CD4-positive, alpha-beta T cell treated with Interleukin-1 beta for 1 hour (primary cell): Measurements from ENCODE around the gene NECTIN1.

Experiments used
- DNase-seq, 2 donors: peaks; one replicate each; pipeline ENCODE4 v3.0.0-alpha.2; 2020 to 2022

Gene NECTIN1

DNA sequence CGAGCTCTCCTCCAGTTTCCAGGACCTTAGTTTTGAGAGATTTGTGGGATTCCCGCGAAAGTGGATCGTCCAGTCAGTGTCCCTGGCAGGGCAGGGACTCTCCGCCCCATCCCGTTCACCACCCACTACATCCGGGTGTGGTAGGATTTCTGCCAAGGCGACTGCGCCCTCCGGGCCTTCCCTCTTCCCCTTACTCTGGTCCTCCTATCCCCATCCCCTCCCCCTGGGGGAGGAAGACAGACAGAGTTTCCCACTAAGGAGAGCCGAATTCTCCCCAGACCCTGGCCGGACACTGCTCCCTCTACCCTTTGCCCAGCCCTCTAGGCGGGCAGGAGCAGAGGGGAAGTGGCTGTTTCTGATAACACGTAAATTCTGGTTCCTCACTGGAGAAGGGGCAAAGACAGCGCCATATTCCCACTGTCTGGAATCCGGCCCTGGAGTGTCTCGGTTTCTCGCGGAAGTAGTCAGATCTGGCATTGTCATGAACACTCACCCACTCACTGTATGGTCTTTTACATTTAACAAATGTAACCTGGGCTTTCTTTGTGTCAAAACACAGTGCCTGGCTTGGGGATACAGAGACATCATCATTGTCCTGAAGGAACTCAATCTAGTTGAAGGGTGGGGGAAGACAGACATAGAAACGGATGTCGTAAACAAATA, 1.1 kb upstream of the NECTIN1 start:
- no peak for DNase-seq

DNA sequence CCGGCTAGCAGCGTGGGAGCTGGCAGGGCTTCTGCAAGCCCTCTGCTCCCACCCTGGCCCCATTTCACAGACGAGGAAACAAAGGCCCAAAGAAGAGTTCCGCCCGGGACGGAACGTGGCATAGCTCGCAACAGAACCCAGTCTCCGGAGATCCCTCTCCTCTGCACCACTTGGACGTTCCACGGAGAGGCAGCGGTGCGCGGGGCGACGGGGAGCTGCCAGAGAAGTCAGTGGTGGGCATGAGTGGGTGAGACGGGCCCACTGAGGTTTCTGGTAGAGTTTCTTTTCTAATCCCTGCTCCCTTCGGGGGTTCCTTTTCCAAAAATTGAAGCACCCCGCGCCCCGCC, 554 bp upstream of the NECTIN1 start:
- DNase-seq = no peak

DNA sequence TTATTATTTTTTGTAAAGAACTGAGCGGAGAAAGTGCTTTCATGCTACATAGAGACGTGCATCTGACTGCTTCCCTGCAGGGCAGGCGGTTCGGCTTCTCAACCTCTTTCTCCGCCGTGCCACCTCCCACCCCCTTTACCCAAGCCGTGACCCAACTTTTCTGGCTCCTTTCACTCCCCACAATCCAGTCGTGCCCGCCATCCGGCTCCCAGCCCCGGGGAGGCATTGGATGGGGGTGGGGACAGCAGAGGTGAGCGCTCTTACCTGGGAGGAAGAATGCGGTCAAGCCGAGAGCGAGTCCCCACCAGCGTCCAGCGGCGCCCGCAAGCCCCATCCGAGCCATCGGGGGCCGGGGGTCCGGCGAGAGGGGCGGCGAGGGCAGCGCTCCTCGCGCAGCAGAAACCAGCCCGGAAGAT, 781 bp downstream of the NECTIN1 start:
- DNase-seq = no peak

DNA sequence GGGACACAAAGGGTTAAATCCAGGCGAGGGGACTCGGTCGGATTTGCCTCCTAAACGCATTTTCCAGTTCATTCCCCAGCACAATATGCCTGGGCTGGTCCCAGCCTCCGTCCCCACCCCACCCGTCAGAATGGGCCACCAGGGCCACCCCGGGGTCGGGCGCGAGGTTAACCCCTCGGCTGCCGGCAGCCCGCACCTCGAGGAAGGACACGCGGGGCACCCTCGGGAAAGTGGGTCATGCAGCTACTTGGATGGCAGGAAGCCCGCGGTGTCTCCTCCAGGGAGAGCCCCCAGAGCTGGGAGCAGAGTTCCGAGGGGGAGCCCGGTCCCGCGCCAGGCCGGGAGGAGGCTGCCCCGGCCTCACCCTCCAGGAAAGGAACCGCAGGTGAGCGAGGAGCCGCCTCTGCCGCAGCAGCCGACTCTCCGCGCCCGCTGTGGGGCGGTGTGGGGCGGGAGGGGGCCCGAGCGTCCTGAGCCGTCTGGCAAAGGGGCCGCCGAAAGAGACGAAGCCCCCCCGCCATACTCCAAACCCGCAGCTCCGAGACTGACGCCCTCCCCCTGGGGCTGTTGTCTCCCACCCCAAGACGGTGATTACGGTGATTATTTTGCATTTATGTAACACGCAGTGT, 1.4 kb downstream of the NECTIN1 start:
- DNase-seq = peak in 1 of 2 donors; percentile 20

DNA sequence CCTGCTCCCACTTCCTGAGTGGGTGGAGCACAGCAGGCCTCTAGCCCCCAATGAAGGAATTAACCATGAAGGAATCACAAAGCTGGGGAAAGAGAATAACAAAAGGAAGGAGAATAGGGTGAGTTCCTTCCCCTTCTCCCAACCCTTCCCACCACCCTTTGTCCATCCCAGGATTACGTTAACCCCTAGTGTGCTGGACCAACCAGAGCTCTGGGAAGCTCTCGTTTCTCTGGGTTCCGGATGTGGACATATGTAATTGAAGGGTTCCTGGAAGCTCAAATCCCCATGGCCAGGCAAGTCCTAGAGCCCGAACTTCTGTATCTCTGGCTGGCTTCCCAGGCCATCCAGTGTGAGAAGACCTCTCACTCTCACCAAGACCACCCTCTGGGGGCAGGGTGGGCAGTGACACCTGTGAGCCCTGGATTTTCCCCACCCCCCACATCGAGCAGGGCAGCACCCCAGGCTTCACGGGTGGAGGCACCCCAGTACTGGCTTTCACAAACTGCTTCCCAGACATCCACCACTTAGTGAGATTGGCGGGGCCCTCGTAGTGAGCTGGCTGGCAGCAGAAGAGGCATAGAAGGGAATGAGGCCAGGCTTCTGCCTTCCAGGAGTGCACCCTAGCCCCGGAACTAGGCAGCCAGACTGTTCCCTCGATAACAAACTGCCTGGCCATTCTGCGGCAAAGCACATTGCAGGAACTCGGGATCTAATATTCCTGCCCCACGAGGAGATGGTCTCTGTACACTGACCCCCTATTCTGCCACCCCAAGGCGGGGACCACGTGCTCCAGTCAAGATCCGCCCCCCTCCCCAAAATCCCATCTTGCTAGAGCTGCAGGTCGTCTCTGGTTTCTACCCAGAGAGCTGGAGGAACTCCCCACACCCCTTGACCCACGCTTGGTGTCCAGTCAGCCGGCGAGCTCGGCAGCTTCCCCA, 2.1 kb downstream of the NECTIN1 start:
- no peak for DNase-seq

DNA sequence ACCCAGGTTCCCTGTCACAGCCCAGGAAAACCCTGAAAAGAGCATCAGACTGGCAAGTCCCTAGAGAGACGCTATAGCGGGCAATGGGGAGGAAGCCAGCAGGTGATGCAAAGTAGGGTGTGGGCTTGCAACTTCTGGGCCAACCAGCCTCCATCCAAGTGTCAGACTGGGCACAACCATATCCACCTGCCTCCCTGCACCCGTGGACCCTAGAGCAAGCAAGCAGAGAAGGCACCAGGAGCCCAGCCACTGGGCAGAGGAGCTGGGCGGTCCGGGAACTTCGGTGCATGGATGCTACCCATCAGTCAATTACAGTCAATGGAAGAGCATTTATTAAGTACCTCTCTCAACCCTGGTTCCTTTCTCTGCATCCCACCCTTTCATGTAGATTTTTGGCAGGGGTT, 2.8 kb downstream of the NECTIN1 start:
- no peak for DNase-seq

DNA sequence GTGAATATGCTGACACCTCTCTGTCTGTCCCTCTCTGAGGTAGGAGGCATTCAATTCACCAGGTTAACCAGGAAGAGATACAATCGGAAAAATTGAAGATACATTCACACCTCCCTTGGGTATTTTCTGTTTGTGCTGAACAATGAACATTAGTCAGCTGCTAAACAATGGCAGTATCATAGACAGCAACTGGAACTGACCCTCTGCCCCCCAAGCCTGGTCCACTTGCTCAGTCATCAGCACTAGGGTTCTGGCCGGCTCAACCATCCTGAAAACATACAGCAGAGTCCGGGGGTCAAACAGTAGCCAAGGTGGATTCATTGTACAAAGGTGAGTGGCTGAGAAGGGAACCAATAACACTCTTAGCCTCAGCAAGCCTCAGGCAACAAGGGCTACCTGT, 4.0 kb downstream of the NECTIN1 start:
- no peak for DNase-seq

DNA sequence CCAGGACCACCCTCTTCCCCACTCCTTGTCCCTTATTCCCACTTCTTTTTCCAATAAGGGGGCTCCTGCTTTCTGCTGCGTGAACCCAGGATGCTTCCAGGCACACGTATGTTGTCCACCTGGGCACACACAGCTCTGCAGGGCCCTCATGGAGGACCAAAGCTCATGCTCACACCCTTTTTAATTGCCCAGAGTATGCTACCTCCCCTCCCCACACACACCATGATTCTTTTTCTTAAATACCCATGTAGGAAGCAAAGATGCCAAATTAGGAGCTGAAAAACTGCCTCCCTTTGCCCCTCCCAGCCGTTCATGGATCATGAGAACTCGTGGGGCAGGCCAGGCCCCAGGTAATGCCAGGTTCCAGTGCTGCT, 5.1 kb downstream of the NECTIN1 start:
- DNase-seq = no peak

DNA sequence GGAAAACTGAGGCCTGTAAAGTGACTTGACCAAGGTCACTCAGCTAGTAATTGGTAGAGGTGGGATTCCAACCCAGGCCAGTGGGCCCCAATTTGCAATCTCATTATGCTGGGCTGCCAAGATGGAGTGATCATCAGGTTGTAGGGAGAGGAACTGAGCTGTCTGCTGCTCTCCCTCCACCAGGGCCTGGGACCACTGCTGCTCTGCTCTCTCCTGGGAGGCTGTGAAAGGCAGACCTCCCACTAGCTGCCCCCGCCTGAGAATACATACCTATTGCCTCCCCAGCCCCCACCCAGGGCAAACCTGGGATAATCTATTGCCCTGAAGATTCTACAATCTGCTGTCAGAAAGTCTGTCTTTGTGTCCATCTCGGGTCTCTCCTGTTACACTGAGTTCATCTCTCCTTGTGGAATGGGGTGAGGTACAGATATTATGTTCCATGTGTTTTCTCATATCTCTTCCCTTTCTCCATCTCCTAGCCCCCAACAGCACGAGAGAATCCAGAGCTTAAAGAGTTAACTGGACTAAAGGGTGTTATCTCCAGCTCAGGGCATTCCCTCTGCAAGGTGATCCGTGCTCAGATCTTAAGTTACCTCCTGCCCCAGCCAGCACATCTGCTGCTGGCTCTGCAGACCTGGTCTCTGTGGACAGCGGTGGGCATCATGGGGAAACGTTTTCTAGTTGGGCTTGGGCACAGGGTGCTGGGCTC, 5.6 kb downstream of the NECTIN1 start:
- no peak for DNase-seq

DNA sequence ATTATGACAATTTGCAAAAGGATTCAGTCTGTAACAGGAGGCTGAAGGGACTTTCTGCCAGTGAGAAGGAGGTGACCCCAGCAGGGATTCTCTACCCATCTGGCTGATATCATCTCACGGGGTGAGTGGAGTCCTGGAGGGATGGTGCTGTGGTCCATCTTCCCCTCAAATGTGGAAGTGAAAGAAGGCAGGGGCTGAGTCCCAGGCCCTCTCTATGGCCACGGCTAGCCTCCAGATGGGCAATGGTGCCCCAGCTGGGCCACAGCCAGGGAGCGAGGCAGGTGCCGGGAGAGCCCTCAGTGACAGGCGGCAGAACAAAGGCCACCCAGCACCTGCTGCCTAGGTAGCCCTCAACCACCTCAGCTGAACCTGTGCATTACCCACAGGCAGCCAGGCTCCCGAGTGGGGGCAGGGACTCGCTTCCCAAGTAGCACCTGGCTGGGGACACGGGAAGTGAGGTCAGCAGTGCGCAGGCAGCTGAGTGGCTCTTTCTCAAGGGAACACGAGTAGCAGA, 6.7 kb downstream of the NECTIN1 start:
- no peak for DNase-seq

DNA sequence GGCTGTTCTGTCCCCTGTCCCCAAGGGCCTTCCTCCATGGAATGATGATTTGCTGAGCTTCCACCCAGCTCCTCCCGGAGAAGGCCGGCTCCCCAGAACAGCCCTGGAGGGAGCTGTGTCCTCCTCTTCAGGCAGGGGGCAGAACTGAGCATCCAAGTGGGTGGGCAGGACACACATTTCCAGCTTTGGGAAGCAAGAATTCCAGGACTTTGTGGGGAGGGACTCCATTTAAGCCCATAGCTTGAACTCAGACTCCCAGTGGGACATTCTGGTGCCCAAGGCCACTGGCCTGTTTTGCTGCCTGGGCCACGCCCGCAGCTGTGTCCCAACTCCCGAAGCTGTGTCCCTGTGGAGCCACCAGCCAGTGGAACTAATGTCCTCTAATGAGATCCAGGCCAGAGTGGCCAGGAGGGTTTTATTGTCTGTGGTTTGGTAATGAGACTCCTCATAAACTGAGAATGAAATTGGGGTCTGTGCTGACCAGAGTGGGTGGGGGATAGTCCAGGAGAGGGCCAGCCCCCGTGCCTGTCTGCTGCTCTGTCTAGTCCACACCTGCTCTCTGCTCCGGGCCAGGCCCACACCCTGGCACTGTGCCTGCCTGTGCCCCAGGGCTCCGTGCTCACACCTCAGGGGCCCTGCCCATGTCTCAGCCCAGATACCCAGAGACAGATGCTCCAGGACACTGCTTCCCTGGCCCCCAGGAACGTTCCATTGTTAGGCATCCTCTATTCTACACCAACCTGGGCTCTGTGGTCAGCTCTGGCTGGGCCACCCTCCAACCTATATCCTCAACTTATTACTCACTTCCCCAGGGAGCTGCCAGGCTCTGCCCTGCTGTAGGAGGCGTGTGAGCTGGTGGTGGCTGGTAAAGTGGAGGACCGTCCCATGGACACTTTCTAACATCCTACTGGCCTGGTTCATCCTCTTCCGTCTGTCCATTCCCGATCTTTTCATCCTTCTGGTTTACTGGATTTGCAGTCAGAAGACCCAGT, 7.6 kb downstream of the NECTIN1 start:
- no peak for DNase-seq

DNA sequence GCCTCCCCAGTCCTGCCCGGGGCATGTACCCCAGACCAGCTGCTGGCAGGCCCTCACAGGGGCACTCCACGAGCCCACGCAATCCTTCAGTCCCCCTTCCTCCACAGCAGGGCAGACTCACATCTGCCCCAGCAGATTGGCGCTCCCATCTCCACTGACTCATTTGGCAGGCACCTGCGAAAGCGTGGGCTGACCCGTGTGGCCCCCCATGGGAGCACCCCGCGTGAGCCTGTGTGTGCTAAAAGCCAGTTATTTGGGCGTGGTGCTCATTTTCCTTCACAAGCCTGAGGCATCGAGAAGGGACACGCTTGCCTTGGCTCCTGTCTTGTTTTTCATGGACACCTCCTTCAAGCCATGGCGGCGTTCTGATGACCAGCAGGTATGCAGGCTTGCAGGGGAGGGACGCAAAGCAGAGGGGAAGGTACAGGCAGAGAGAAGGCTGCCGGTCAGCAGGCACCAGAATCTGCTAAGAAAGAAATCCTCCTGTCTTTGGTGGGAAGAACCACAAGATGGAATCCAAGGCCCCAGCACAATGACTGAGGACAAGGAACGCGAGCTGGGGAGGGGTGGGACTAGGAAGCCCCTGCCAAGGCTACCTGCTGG, 8.6 kb downstream of the NECTIN1 start:
- no peak for DNase-seq

DNA sequence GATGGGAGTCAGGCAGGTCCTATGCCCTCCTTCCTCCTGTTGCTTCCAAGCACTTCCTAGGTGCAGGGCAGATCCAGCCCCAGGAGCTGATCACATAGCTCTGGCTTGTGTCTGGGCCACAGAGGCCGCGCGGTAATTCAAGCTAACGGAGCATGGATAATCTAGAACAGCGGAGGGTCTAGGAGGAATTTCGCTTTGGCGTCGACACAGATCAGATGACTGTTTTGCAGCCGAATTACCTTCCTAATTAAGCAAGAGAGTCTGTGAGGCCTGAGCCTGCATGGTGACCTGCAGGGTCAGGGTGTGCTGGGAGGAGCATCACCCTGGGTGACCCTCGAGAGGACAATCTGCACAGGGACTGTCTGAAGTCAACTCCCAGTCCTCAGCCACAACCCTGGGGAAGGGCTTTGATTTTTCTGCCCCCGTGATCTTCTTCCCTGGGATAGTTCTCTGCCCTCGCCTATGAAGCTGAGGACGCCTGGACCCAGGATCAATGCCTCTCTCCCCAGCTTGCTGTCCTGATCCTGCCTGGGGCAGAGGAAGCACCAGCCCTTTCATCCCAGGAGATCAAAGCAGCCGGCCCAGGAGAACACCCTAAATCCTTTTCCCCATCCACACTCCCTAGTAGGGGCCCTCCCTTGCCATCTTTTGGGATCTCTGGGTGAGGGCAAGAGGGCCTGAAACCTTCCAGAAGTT, 11.0 kb downstream of the NECTIN1 start:
- no peak for DNase-seq

DNA sequence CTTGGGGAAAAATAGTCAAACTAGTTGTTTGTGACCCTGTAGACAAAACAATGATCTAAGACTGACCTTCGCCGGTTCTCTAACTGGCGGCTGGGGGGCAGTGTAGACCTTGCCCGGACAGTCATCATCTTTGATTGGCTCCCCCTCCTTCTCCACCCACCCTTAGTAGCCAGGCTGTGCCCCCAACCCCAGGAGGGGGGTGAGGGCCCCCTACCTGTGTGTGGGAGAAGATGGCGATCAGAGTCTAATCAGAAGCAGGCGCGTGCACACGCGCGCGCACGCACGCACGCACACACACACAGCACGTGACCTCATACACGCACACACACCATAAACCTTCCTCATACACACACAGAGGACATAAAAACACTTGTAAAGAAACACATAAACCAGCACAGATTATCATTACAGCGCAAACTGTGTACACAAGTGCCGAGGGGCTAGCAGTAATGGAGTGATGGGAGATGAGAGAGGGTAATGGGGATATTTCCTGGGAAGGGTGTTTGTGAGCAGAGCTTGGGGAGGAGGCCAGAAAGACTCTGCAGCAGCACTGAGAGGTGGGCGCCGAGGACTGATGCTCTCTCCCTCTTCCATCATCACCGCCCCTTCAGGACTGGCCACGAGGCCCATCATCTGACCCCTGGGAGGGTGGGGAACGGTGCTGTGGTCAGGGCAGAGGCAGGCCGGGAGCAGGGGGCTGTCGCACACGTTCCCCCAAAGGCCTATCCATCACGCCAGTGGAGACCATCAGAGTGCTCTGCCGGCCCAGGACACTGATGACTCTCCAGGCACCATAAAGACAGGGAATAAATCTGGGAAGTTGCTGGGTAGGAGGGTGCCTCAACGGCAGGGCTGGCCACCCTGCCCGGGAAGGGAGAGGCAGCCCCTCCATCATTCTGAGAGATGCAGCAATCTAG, 12.2 kb downstream of the NECTIN1 start:
- DNase-seq = no peak

DNA sequence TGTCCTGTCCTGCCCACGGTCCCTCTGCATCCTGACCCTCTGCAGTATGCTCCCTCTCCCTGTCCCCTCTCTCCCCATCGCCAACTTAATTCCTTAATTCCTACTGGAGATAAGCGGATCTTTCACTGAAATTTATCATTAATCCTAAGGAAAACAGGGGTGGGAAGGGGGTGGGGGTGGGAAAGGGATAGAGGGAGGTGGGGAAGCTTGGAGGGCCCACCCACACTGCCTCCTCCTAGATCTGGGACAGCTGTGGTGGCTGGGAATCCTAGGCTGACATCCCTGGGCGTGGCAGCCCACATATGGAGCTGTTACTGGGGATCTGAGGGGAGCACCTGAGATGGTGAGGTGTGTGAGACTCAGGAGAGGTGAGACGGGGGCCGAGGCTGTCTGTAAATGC, 14.4 kb downstream of the NECTIN1 start:
- DNase-seq = no peak

DNA sequence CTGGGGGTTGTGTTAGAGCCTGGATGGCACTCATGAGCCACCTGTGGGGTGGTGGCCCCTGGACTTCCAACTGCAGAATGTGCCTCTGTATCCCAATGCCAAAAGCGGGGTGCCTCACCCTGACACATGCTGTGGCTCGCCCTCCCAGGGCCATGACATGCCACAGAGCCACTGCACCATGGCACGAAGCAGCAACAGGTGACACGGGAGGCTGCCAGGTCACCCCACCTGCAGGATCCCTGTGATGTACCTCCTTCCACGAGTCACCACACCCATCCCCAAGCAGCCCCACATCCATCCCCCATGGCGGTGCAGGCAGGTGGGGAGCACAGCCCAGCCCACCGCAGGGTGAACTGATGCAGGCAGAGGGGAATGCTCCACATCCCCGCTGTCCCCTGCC, 14.8 kb downstream of the NECTIN1 start:
- no peak for DNase-seq

DNA sequence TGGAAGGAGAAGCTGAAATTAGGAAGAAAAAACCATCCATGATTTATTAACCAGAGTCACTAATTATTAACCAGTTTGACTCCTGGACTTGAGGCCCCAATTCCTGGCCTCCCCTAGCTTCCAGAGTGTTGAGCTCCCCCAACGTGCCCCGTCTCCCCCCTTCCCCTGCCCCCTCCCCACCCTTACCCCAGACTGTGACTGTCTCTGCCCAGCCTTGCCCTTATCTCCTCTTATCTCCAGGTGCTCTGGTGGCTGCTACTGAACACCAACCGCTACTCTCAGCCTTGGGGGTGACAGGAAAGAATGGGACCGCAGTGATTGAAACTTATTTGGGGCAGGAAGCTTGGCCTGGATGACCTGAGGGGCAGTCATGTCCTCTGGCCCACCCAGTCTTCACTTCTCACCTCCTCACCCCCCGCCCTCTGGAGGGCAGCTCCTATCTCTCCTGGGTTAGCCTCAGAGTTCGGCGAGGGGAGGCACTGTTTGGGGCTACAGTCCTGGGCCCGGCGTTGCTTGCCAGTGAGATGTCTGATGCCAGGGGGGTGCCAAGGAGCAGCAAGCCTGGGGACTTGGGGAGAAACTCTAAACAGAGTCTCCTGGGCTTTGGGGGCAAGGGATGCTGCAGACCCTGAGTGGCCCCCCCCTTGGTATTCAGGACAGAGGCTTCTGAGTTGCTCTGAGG, 15.5 kb downstream of the NECTIN1 start:
- DNase-seq = no peak

DNA sequence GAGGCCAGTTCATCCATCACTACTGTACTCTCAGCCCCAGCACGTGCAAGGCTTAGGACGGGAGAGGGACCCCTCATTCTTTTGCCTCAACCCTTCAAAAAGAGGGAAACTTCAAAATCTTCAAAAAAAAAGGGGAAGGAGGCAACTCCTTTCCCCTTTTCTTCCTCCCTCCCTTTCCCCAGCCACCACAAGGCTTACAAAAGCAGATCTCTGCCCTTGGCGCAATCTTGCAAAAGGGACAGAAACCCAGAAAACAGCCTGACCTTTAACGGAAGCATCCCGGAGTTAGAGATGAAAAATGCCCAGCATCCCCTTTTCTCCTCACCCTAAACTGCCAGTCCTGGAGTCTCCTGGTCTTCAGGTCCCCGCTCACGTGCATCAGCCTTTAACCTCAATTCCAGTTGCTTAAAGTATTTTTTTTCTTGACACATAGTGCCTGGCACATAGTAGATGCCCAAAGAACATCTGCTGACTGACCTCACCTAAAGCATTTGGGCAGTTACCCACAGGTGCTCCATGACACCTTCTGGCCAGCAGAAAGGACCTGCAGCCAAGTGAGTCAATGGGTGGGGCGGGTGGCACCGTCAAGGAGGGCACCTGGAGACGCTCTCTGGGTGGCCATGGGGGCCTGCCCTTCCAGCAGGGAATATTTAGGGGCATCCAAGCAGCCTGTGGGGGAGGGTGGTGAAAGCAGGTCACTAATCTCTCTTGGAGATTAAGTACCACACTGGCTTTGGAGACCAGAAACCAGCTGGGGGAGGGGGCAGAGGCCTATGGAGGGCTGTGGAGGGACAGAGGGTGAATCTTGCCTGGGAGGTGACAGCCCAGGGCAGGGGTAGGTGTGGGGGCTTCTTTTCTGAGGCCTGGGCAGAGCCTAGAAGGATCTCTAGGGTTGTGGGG, 16.3 kb downstream of the NECTIN1 start:
- no peak for DNase-seq
